Liver (tissue), 3 donors: ENCODE measurements around the gene ADAMTS2.

Experiments
- EGR1 ChIP-seq, 2 donors: IDR thresholded peaks; 2 replicates each; pipeline ENCODE4 v1.6.1; 2016 to 2018; ENCODE audit warnings: antibody characterized with exemption in 2 of 2, low read depth in 2 of 2
- FOXA1 ChIP-seq: IDR thresholded peaks from 2 replicates; pipeline ENCODE4 v1.6.1; 2016; ENCODE audit warnings: antibody characterized with exemption
- GABPA ChIP-seq, 2 donors: IDR thresholded peaks in 1 of 2; conservative IDR thresholded peaks in 1 of 2; 2 replicates each; pipeline ENCODE4 v1.6.1; 2016; ENCODE audit warnings: antibody characterized with exemption in 2 of 2, mild to moderate bottlenecking in 1 of 2, moderate library complexity in 1 of 2
- HNF4A ChIP-seq, 2 donors: conservative IDR thresholded peaks; 2 replicates each; pipeline ENCODE4 v1.6.1; 2016; ENCODE audit warnings: antibody characterized with exemption in 2 of 2, mild to moderate bottlenecking in 2 of 2
- JUND ChIP-seq, 2 donors: IDR thresholded peaks; 2 replicates each; pipeline ENCODE4 v1.6.1; 2016; ENCODE audit warnings: antibody characterized with exemption in 2 of 2
- RAD21 ChIP-seq, 2 donors: IDR thresholded peaks; 2 replicates each; pipeline ENCODE4 v1.6.1; 2016; ENCODE audit warnings: antibody characterized with exemption in 2 of 2, mild to moderate bottlenecking in 2 of 2
- SP1 ChIP-seq: IDR thresholded peaks from 2 replicates; pipeline ENCODE4 v1.6.1; 2018; ENCODE audit warnings: antibody characterized with exemption, mild to moderate bottlenecking
- TAF1 ChIP-seq: conservative IDR thresholded peaks from 2 replicates; pipeline ENCODE4 v1.6.1; 2016; ENCODE audit warnings: antibody characterized with exemption, mild to moderate bottlenecking
- YY1 ChIP-seq: IDR thresholded peaks from 2 replicates; pipeline ENCODE4 v1.6.1; 2016; ENCODE audit warnings: antibody characterized with exemption, mild to moderate bottlenecking
- TF ChIP-seq, protein P1 (sequence below): fragments of 150-350 bp; IDR thresholded peaks from 2 replicates; pipeline ENCODE4 v1.5.1; 2017; ENCODE audit warnings: improper control_type of control experiment, low read depth, low read length; ENCODE audit not compliant: missing input control
- TF ChIP-seq, protein P2 (sequence below): IDR thresholded peaks from 2 replicates; pipeline ENCODE4 v1.6.1; 2016; ENCODE audit warnings: antibody characterized with exemption
- TF ChIP-seq, protein P3 (sequence below): IDR thresholded peaks from 2 replicates; pipeline ENCODE4 v1.6.1; 2016; ENCODE audit warnings: antibody characterized with exemption, mild to moderate bottlenecking
- TF ChIP-seq, protein P4 (sequence below): IDR thresholded peaks from 2 replicates; pipeline ENCODE4 v1.6.1; 2016; ENCODE audit warnings: antibody characterized with exemption
- TF ChIP-seq, protein P5 (sequence below): IDR thresholded peaks from 2 replicates; pipeline ENCODE4 v1.6.1; 2016; ENCODE audit warnings: antibody characterized with exemption
- donor health status: healthy.
- donor health status: healthy.

DNA sequence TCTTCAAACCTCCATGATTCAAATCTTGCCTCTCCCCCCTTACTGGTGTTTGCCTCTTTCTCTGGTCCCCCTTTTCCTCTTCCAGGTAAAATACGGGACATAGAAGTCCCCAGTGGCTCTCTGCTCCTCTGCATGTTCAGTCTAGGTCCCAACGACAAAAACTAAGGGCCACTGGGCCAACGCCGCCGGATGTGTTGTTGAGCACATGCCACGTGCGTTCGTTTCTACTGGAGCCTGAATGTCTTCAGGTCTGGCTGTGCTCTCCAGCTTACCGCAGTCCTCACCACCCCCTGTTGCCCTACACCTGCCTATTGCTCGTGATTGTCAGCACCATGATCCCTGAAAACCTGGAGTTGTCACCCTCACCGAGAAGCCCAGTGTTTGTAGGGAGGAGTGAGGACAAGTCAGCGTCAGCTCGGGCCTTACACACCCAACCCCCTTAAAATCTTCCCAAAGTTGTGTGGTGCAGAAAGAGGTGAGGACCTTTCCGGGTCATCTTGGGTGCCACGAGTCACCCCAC is 2.8 kb upstream of the ADAMTS2 start:
- TF ChIP-seq, protein P1, sequence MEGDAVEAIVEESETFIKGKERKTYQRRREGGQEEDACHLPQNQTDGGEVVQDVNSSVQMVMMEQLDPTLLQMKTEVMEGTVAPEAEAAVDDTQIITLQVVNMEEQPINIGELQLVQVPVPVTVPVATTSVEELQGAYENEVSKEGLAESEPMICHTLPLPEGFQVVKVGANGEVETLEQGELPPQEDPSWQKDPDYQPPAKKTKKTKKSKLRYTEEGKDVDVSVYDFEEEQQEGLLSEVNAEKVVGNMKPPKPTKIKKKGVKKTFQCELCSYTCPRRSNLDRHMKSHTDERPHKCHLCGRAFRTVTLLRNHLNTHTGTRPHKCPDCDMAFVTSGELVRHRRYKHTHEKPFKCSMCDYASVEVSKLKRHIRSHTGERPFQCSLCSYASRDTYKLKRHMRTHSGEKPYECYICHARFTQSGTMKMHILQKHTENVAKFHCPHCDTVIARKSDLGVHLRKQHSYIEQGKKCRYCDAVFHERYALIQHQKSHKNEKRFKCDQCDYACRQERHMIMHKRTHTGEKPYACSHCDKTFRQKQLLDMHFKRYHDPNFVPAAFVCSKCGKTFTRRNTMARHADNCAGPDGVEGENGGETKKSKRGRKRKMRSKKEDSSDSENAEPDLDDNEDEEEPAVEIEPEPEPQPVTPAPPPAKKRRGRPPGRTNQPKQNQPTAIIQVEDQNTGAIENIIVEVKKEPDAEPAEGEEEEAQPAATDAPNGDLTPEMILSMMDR = no peak
- TF ChIP-seq, protein P2, sequence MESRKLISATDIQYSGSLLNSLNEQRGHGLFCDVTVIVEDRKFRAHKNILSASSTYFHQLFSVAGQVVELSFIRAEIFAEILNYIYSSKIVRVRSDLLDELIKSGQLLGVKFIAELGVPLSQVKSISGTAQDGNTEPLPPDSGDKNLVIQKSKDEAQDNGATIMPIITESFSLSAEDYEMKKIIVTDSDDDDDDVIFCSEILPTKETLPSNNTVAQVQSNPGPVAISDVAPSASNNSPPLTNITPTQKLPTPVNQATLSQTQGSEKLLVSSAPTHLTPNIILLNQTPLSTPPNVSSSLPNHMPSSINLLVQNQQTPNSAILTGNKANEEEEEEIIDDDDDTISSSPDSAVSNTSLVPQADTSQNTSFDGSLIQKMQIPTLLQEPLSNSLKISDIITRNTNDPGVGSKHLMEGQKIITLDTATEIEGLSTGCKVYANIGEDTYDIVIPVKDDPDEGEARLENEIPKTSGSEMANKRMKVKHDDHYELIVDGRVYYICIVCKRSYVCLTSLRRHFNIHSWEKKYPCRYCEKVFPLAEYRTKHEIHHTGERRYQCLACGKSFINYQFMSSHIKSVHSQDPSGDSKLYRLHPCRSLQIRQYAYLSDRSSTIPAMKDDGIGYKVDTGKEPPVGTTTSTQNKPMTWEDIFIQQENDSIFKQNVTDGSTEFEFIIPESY = no peak
- TF ChIP-seq YY1 = no peak
- no peak for TF ChIP-seq HNF4A (conservative IDR thresholded peaks at IDR 0.05)
- TF ChIP-seq, protein P3, sequence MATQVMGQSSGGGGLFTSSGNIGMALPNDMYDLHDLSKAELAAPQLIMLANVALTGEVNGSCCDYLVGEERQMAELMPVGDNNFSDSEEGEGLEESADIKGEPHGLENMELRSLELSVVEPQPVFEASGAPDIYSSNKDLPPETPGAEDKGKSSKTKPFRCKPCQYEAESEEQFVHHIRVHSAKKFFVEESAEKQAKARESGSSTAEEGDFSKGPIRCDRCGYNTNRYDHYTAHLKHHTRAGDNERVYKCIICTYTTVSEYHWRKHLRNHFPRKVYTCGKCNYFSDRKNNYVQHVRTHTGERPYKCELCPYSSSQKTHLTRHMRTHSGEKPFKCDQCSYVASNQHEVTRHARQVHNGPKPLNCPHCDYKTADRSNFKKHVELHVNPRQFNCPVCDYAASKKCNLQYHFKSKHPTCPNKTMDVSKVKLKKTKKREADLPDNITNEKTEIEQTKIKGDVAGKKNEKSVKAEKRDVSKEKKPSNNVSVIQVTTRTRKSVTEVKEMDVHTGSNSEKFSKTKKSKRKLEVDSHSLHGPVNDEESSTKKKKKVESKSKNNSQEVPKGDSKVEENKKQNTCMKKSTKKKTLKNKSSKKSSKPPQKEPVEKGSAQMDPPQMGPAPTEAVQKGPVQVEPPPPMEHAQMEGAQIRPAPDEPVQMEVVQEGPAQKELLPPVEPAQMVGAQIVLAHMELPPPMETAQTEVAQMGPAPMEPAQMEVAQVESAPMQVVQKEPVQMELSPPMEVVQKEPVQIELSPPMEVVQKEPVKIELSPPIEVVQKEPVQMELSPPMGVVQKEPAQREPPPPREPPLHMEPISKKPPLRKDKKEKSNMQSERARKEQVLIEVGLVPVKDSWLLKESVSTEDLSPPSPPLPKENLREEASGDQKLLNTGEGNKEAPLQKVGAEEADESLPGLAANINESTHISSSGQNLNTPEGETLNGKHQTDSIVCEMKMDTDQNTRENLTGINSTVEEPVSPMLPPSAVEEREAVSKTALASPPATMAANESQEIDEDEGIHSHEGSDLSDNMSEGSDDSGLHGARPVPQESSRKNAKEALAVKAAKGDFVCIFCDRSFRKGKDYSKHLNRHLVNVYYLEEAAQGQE = no peak
- TF ChIP-seq FOXA1 = no peak
- no peak for TF ChIP-seq GABPA (IDR thresholded peaks at IDR 0.05 in 1 of 2, conservative IDR thresholded peaks at IDR 0.05 in 1 of 2)
- no peak for TF ChIP-seq EGR1 (IDR thresholded peaks at IDR 0.05; ENCODE audit: low read depth in 2 of 2)
- TF ChIP-seq, protein P4, sequence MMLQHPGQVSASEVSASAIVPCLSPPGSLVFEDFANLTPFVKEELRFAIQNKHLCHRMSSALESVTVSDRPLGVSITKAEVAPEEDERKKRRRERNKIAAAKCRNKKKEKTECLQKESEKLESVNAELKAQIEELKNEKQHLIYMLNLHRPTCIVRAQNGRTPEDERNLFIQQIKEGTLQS = no peak
- TF ChIP-seq SP1 = no peak
- TF ChIP-seq, protein P5, sequence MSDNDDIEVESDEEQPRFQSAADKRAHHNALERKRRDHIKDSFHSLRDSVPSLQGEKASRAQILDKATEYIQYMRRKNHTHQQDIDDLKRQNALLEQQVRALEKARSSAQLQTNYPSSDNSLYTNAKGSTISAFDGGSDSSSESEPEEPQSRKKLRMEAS = no peak
- TF ChIP-seq TAF1 = no peak
- TF ChIP-seq JUND (IDR thresholded peaks at IDR 0.05) = no peak
- TF ChIP-seq RAD21 (IDR thresholded peaks at IDR 0.05) = no peak
